ENCODE measurements around the gene WDR7. TPM values are rescaled to one million over a fixed set of nuclear protein-coding genes. Genes with fewer than 3 reads are reported as not detected.

The WDR7 gene
- total RNA-seq, 1 donor from 2014 or later = 28.1 TPM

GRCh38 chr18:56897122-56897521 is 246.0 kb downstream of the WDR7 start:
- no peak for DNase-seq

- no peak for DNase-seq
These were observed 248.5 kb downstream of the WDR7 start for GRCh38 chr18:56899660-56900059.

- DNase-seq = no peak
These were observed 249.3 kb downstream of the WDR7 start for GRCh38 chr18:56900195-56901094.

- DNase-seq = no peak
These were observed 250.8 kb downstream of the WDR7 start for GRCh38 chr18:56901919-56902318.

GRCh38 chr18:56902653-56903052 is 251.5 kb downstream of the WDR7 start:
- no peak for DNase-seq

GRCh38 chr18:56903686-56904085 is 252.5 kb downstream of the WDR7 start:
- no peak for DNase-seq

GRCh38 chr18:56907771-56908170 is 256.6 kb downstream of the WDR7 start:
- DNase-seq = no peak

- DNase-seq = no peak
These were observed 259.1 kb downstream of the WDR7 start for GRCh38 chr18:56910237-56910636.

- no peak for DNase-seq
These were observed 259.8 kb downstream of the WDR7 start for GRCh38 chr18:56910967-56911366.

GRCh38 chr18:56913941-56914340 is 262.8 kb downstream of the WDR7 start:
- no peak for DNase-seq

- DNase-seq = peak; percentile 56
These were observed 268.0 kb downstream of the WDR7 start for GRCh38 chr18:56919190-56919589.

- no peak for DNase-seq
These were observed 270.8 kb downstream of the WDR7 start for GRCh38 chr18:56921896-56922480.

- DNase-seq = no peak
These were observed 275.6 kb downstream of the WDR7 start for GRCh38 chr18:56926734-56927133.

- no peak for DNase-seq
These were observed 276.6 kb downstream of the WDR7 start for GRCh38 chr18:56927786-56928185.

GRCh38 chr18:56929886-56930285 is 278.7 kb downstream of the WDR7 start:
- no peak for DNase-seq

GRCh38 chr18:56933472-56933871 is 282.3 kb downstream of the WDR7 start:
- no peak for DNase-seq

GRCh38 chr18:56934131-56934530 is 283.0 kb downstream of the WDR7 start:
- no peak for DNase-seq

GRCh38 chr18:56934906-56935305 is 283.7 kb downstream of the WDR7 start:
- no peak for DNase-seq

- DNase-seq = no peak
These were observed 284.4 kb downstream of the WDR7 start for GRCh38 chr18:56935434-56936040.

GRCh38 chr18:56936457-56936856 is 285.3 kb downstream of the WDR7 start:
- no peak for DNase-seq

GRCh38 chr18:56937874-56938430 is 286.8 kb downstream of the WDR7 start:
- no peak for DNase-seq

- no peak for DNase-seq
These were observed 294.3 kb downstream of the WDR7 start for GRCh38 chr18:56945171-56946083.

Measured in dermis blood vessel endothelial cell (primary cell).